Endothelial cell of umbilical vein (primary cell): ENCODE data around the gene ITPR2. TPM values are rescaled to one million over a fixed set of nuclear protein-coding genes. Genes with fewer than 3 reads are reported as not detected.

Experiments used
- BruUV-seq: library from RNA; stranded (reverse); fragments of 400-500 nt; replicated peaks from 2 replicates; lab custom pipeline; 2021; lab: Mats Ljungman, UMichigan
- CTCF ChIA-PET: fragments of 300-600, 350-600 bp; sonication (Branson Sonifier 250); formaldehyde crosslinking; loops from one replicate; lab custom pipeline; 2021; ENCODE audit warnings: antibody characterized with exemption, inconsistent platforms; lab: Charles Lee
- POLR2A ChIA-PET: fragments of 300-600, 350-600 bp; sonication (Branson Sonifier 250); formaldehyde crosslinking; loops from one replicate; lab custom pipeline; 2021; ENCODE audit warnings: antibody characterized with exemption, inconsistent platforms; lab: Charles Lee
- DNase-seq: peaks from one replicate; pipeline ENCODE4 v3.0.0-alpha.2; 2011; ENCODE audit warnings: low read depth, low spot score
- FAIRE-seq: peaks from 2 replicates; lab custom pipeline; 2011; peaks lifted over from hg19 to GRCh38; lab: Jason Lieb, UNC
- H2AFZ ChIP-seq: 2 replicates; pipeline ENCODE4 v1.6.0; 2012; ENCODE audit warnings: low read depth, low read length, control low read depth, inconsistent platforms
- H3K27ac ChIP-seq: 2 replicates; pipeline ENCODE4 v1.5.1; 2011; ENCODE audit warnings: low read depth, mild to moderate bottlenecking, control low read depth, low read length, moderate library complexity; ENCODE audit not compliant: insufficient read depth
- H3K27me3 ChIP-seq, 2 experiments: 2 replicates each; pipeline versions ENCODE4 v1.6.0 to v1.6.1; 2011; ENCODE audit warnings: low read length in 2 of 2, mixed read lengths in 1 of 2; ENCODE audit not compliant: control insufficient read depth in 2 of 2, insufficient read depth in 2 of 2
- H3K36me3 ChIP-seq, 2 experiments: 2 replicates in 1 of 2; 3 replicates in 1 of 2; pipeline ENCODE4 v1.5.1; 2011; ENCODE audit warnings: low read length in 2 of 2, mild to moderate bottlenecking in 1 of 2, moderate library complexity in 1 of 2; ENCODE audit not compliant: control insufficient read depth in 2 of 2, insufficient read depth in 2 of 2; ENCODE audit errors: extremely low read depth in 1 of 2
- H3K4me1 ChIP-seq: 3 replicates; pipeline ENCODE4 v1.5.1; 2011; ENCODE audit warnings: mild to moderate bottlenecking, low read length; ENCODE audit not compliant: control insufficient read depth, insufficient read depth; ENCODE audit errors: extremely low read depth
- H3K4me2 ChIP-seq: 2 replicates; pipeline ENCODE4 v1.6.1; 2011; ENCODE audit warnings: low read length, control low read depth, mixed read lengths; ENCODE audit not compliant: insufficient read depth
- H3K4me3 ChIP-seq, 3 experiments: fragments of 200-600 bp in 1 of 3; sonication (generic), shearing (Covaris generic) in 1 of 3; replicated peaks in 1 of 3; 2 replicates each; pipeline ENCODE4 v1.5.1; 2011 to 2016; ENCODE audit warnings: control low read depth in 3 of 3, low read length in 3 of 3, mild to moderate bottlenecking in 2 of 3, inconsistent platforms in 1 of 3, low read depth in 1 of 3, moderate library complexity in 1 of 3; ENCODE audit not compliant: insufficient read depth in 1 of 3
- H3K79me2 ChIP-seq: 2 replicates; pipeline ENCODE4 v1.6.0; 2012; ENCODE audit warnings: low read length, inconsistent platforms; ENCODE audit not compliant: control insufficient read depth, insufficient read depth
- H3K9ac ChIP-seq: replicated peaks from 2 replicates; pipeline ENCODE3; 2011; ENCODE audit warnings: low read length, control low read depth; ENCODE audit not compliant: insufficient read depth; ENCODE audit errors: extremely low read depth
- H3K9me1 ChIP-seq: replicated peaks from 3 replicates; pipeline ENCODE4 v1.6.0; 2011; ENCODE audit warnings: mild to moderate bottlenecking, low read length; ENCODE audit not compliant: control insufficient read depth, insufficient read depth; ENCODE audit errors: extremely low read depth
- H3K9me3 ChIP-seq: replicated peaks from 2 replicates; pipeline ENCODE4 v1.5.1; 2012; ENCODE audit warnings: low read length, inconsistent platforms; ENCODE audit not compliant: control insufficient read depth, insufficient read depth
- H4K20me1 ChIP-seq: replicated peaks from 2 replicates; pipeline ENCODE3; 2011; ENCODE audit warnings: mild to moderate bottlenecking, low read length; ENCODE audit not compliant: control insufficient read depth, insufficient read depth; ENCODE audit errors: extremely low read depth
- EZH2 ChIP-seq: IDR thresholded peaks from 2 replicates; pipeline ENCODE4 v1.6.1; 2012; ENCODE audit warnings: borderline replicate concordance, low read depth, mild to moderate bottlenecking, moderate library complexity, low read length, inconsistent platforms; ENCODE audit not compliant: severe bottlenecking
- FOS ChIP-seq: IDR thresholded peaks from 2 replicates; pipeline ENCODE4 v1.6.1; 2011; ENCODE audit warnings: mild to moderate bottlenecking, low read length, moderate library complexity, borderline replicate concordance; ENCODE audit not compliant: insufficient read depth
- GATA2 ChIP-seq: IDR thresholded peaks from 2 replicates; pipeline ENCODE4 v1.7.0; 2011; ENCODE audit warnings: low read depth, mild to moderate bottlenecking, moderate library complexity, mixed read lengths, low read length; ENCODE audit not compliant: insufficient read length, insufficient read depth
- JUN ChIP-seq: IDR thresholded peaks from 2 replicates; pipeline ENCODE4 v1.6.1; 2011; ENCODE audit warnings: borderline replicate concordance, low read depth; ENCODE audit not compliant: insufficient read length, insufficient read depth
- MYC ChIP-seq: IDR thresholded peaks from one replicate; pipeline ENCODE4 v1.6.1; 2011; ENCODE audit warnings: mild to moderate bottlenecking, low read depth, low read length
- POLR2A ChIP-seq: IDR thresholded peaks from 2 replicates; pipeline ENCODE4 v1.6.1; 2012; ENCODE audit warnings: low read depth, mild to moderate bottlenecking, control low read depth, low read length
- POLR2AphosphoS5 ChIP-seq: IDR thresholded peaks from 2 replicates; pipeline ENCODE4 v1.6.1; 2012; ENCODE audit warnings: low read depth, mild to moderate bottlenecking, control low read depth, low read length, moderate library complexity; ENCODE audit not compliant: insufficient read depth
- dilution Hi-C: fragments of 300-500 bp; cut with MboI; formaldehyde crosslinking; loops from one replicate; pipeline ENCODE4 v1.15.0; 2019; ENCODE audit warnings: low sequenced_read_pairs; ENCODE audit not compliant: extremely low pct_ligation_motif_present
- intact Hi-C: fragments of 100-400 bp; cut with micrococcal nuclease; formaldehyde crosslinking; loops from one replicate; pipeline ENCODE4 v1.10.0; 2022
- polyA plus RNA-seq, 4 experiments: library from polyadenylated mRNA; depleted of rRNA in 3 of 4; stranded (reverse) in 3 of 4; unstranded in 1 of 4; fragments of >200 nt; gene quantifications; 2 replicates each; pipeline versions ENCODE4 v1.2.1 to v1.2.3, GENCODE V29; 2011 to 2012; ENCODE audit warnings: missing spikeins in 1 of 4
- total RNA-seq: library from RNA; stranded (reverse); gene quantifications from 2 replicates; pipeline ENCODE4 v1.2.3, GENCODE V29; 2021
- TF ChIP-seq, protein P1 (sequence below): IDR thresholded peaks from 2 replicates; pipeline ENCODE4 v1.6.1; 2011; ENCODE audit not compliant: insufficient read depth, insufficient read length

Gene ITPR2
- total and polyA plus RNA-seq, 2 donors (not counting 3 experiments of a cell fraction or from before 2014, with no cell fraction given), result 16.2 to 86.8 TPM

DNA sequence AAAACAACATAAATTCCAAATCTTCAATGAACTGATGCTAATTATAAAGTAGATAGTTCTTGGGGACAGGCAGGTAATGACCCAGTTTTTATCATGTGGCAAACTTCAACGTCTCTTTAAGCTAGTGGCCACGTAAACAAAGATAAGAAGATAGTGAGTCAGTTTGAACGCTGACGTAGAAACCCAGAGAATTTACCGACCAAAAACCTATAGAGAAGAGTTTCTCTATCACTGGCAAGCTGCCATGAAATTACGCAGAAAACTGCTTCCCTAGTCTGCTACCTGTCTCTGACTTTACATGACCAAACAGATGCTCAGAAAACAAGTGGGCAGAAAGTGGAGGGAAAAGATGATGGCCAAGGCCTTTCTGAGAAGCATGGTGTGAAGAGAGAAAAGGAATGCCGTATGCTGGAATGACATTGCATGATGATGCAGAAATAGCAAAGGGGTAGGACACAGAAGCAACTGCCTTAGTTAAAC is 136.3 kb downstream of the ITPR2 start:
- peak; percentile 35 for TF ChIP-seq JUN
- no peak for TF ChIP-seq POLR2A
- peak; percentile 74 for TF ChIP-seq GATA2
- peak; percentile 59 for TF ChIP-seq FOS
- no peak for TF ChIP-seq MYC
- no peak for TF ChIP-seq POLR2AphosphoS5
- TF ChIP-seq EZH2, result no peak
- TF ChIP-seq, protein P1, sequence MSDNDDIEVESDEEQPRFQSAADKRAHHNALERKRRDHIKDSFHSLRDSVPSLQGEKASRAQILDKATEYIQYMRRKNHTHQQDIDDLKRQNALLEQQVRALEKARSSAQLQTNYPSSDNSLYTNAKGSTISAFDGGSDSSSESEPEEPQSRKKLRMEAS, result no peak
- peaks cover 2% of the 10 kb centered on the region for H3K79me2 ChIP-seq
- dilution Hi-C loops, result no loop called here
- no TSS peak for BruUV-seq
- peak overlapping the region; percentile 95 for H3K9ac ChIP-seq
- peaks cover 4 to 9% of the 10 kb centered on the region in 2 experiments for H3K36me3 ChIP-seq
- intact Hi-C loops, result loop anchor here (1.0 to 10.0 kb wide), 4 partner anchors 18 to 422 kb away; no protein-coding TSS in a partner anchor
- H3K9me3 ChIP-seq, result no peaks in the 10 kb centered on the region
- H3K27ac ChIP-seq, result peak overlapping the region; percentile 100
- peak; percentile 80 for DNase-seq
- no peak overlapping the region for H2AFZ ChIP-seq
- H3K4me2 ChIP-seq, result peak overlapping the region; percentile 90
- peak overlapping the region in 1 of 3 experiments; percentile 16 for H3K4me3 ChIP-seq
- FAIRE-seq, result peak; percentile 35
- CTCF ChIA-PET, result interaction anchor here (0.8 to 3.4 kb wide), 8 partner anchors 15 to 578 kb away, joined by 3 to 17 read pairs (median 5); partner anchors contain the start of gene ITPR2
- peaks cover 54% of the 10 kb centered on the region for H3K4me1 ChIP-seq
- H3K27me3 ChIP-seq, result no peaks in the 10 kb centered on the region
- H3K9me1 ChIP-seq, result no peaks in the 10 kb centered on the region
- H4K20me1 ChIP-seq, result no peaks in the 10 kb centered on the region
- POLR2A ChIA-PET, result interaction anchor here (1.2 to 2.0 kb wide), 2 partner anchors 18 to 136 kb away, joined by 4 to 7 read pairs; partner anchors contain the start of gene ITPR2
